GM12891 (cell line): ENCODE measurements around the gene SYPL2.

ENCODE experiments used
- POLR2A ChIP-seq: IDR thresholded peaks from 2 replicates; pipeline ENCODE4 v1.6.1; 2011; ENCODE audit warnings: low read depth, low read length, control low read depth
- POLR2AphosphoS5 ChIP-seq: IDR thresholded peaks from 2 replicates; pipeline ENCODE4 v1.6.1; 2011; ENCODE audit warnings: low read depth, low read length, control low read depth
- TAF1 ChIP-seq: IDR thresholded peaks from 2 replicates; pipeline ENCODE4 v1.6.1; 2011; ENCODE audit warnings: low read depth, low read length, control low read depth

GRCh38 chr1:109485001-109485400 lies 18.7 kb downstream of the SYPL2 start:
- no peak for TF ChIP-seq POLR2A
- no peak for TF ChIP-seq TAF1
- TF ChIP-seq POLR2AphosphoS5 = no peak
